Mucosa of gallbladder (tissue), 1 donor: ENCODE results near the gene TNFAIP3. TPM values are rescaled to one million over a fixed set of nuclear protein-coding genes. Genes with fewer than 3 reads are reported as not detected.
A peak's percentile ranks its signal among the peaks of the same experiment; 100 is the strongest.

ENCODE experiments used
- DNase-seq: peaks from one replicate; pipeline ENCODE4 v3.0.0-alpha.2; 2020; ENCODE audit warnings: low spot score
- total RNA-seq: library from RNA; stranded (reverse); gene quantifications from one replicate; pipeline ENCODE4 v1.2.1, GENCODE V29; 2021
- donor health status: DM: no; HTN: no; CAD: no.

The TNFAIP3 gene
- total RNA-seq, 1 donor from 2014 or later = 33.8 TPM

DNA sequence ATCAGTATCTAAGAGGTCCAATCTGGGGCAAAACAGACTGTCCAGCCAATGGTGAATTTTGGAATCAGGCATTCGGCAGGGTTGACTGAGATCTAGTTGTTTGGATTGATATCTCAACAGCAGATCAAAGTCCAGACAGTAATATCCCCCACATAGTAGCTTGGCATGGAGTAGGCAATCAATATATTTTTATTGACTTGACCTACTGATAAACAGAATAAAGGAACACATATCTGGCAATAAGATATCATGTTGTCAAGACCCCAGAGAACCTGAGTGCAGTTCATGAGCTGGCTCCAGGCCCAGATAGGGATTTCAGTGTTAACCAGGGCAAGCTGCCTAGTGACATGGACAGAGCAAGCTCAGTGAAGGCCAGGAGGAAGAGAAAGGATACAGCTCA lies 34.4 kb downstream of the TNFAIP3 start:
- peak; percentile 84 for DNase-seq

DNA sequence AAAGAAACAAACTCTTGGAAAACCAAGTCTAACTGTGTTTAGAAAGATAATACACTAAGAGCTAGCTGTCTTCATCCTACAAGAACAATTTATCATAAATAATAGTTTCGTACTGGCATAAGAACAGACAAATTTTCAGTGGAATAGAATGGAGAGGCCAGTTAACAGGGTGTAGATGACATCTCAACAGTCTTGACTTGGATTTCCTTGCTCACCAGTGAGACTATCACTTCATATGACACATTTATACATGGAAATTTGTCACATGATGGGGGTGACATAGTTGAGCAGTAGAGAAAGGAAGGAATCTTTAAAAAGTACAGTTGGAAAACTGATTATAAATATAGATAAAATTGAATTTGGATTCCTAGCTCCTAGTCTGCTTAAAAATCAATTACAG lies 35.6 kb downstream of the TNFAIP3 start:
- DNase-seq = no peak

DNA sequence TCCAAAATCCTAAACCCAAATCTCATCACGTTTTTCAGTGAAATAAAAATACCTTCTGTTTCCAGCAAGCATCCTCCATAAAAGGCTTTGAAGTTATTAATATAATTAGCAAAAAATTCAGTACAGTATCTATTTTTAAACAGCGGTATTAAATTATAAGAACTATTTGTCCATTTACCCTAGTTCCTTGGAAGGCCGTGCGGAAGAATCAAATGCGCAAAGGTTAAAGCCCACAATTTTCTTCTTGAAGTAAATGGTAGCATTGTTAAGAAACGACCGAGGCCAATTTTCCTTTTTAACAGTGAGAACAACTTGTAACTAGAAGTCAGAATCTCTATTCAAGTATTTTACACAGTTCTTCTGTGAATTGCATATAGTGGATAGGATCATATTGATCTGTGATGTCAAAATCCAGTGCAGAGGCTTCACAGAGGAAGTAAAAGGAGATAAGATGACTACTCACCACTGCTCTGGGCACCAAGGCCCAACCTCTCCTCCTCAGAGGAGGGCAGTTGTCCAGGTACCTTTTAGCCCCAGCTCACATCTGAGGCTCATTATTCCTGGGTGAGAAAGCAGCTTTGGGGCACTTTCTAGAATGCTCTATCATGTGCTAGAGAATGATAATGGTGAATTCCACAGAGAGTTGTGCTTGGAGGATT lies 36.3 kb downstream of the TNFAIP3 start:
- peak; percentile 19 for DNase-seq

DNA sequence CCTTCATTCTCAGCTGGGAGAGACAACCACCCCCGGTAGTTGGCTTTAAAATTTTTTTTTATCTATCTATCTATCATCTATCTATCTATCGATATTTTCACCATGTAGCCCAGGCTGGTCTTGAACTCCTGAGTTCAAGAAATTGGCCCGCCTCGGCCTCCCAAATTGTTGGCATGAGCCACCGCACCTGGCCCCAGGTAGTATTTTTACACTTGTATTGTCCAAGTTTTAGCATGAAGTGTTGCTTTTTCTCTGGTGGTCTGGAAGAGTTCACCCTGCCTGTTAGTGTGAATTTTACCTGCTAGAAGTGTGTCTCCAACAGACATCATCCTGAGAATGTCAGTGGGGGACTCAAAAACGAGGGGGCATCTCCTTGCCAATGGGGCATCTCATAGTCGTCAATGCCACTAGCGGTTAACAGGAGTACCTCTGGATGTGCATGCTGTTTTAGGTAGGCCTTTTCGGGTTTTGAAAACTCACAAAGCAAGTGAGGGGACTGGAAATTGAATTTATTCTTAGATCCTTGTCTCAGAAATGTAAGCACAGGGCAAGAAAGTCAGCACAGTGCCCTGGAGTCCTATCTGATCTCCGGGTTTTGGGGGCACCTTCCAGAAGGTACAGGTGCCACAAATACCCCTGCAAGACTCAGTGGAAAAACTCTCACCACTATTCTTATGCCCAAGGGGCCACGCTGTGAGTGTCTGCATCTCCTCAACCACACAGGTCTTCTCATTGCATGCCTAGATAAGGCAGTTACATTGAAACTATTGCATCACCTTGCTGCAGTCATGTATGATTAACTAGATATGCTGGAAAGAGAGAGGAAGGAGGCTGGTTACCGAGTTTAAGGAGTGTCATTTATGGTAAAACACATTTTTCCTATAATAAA lies 37.1 kb downstream of the TNFAIP3 start:
- DNase-seq = peak; percentile 30

DNA sequence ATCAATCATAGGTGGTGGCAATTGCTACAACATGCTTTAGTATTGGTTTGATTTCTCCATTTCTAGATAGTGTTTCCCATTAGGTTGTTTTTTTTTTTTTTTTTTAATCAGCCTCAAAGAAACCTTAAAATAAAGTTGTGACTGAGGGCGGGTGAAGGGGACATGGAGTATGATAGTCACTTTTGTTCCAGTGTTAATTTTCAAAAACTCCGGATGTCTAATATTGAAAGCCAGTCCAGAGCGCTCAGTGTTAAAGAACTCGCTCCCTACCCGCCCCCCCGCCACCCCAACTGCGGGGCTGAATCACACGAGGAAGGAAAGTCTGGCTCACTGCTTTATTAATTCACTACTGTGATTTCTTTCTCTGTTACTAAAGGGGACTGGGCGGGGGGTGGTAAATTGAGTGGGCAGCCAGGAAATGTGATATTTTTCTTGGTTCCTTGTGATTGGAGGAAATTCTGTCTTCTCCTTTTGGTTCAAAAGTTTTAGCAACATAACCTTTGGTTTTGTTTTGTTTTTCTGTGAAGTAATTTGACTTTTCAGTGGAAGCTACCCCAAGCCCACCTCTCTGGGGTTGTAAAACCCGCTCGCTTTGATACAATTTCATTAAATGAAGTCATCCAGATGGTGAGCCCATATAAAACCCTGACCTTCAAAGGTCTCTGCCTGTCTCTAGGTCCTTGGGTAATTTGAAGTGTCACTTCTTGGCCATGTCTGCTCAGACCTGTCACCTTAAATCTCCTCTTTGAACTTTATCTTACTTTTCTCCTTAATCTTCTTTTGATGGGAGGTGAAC lies 38.0 kb downstream of the TNFAIP3 start:
- peak; percentile 39 for DNase-seq

DNA sequence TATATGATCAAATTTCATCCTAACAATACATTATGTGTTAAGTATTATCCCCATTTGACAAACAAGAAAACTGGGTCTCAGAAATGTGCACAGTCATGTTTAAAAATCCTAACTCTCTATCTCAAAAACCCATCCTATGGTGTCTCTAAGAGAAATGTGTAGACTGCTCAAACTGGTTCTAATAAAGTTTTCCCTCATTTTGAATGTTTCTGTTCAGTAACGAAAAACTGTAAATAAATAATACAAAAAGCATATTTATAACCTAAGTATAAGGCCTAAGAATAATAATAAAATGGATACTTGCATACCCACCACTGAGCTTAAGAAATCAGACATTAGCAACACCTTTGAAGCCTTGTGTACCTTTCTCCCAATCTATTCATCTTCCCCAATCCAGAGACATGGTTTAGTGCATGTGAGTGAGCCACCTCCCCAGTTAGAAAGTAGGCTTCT lies 39.0 kb downstream of the TNFAIP3 start:
- DNase-seq = no peak

DNA sequence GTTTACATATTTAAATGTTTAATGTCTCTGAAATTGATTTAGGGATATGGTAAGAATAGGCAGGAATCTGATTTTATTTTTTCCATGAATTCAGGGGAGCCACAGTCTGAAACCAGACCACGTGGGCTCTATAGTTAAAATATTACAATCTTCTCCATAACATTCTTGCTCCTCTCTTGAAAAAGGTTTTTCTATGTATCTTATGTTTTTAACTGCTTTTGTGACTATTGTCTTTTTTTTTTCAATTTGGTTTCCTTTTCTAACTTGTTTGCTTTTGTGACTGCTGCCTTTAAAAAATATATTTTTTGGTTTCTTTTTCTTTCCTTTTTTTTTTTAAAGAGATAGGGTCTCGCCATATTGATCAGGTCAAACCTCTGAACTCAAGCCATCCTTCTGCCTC lies 40.1 kb downstream of the TNFAIP3 start:
- DNase-seq = no peak

DNA sequence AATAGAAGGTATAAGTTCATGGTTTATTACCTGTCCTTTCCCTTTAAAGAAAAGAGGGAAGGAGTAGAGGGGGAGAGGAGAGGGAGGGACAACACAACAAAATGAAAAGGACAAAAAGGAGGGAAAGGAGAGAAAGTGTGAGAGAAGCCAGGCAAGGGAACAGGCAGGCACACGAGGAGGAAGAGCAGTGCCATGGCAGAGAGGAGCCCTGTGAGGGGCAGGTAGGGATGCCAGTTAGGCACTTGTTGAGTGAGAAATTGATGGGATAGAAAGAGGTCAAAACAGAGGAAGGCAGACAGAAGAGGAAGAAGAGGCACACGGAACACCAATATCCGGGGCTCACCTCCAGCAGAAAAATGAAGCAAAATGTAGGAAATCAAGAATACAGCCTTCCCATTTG lies 42.5 kb downstream of the TNFAIP3 start:
- no peak for DNase-seq

DNA sequence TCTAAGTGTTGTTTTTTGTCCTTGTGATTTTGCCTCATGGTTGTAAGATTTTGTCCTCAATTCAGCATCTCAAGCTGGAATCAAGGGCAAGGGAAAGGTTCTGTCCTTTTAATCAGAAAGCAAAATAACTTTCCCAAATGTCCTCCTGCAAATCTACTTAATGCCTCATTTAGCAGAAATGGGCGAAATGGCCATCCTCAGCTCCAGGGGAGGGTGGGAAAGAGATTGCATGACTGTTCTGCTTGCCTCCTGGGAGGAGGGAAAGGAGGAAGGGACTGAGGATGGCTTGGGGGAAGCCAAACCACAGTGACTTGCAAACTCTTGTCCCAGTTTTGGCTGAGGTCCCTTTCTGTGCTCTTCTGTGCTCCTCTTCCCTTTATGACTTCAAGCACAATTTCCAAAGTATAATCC lies 43.4 kb downstream of the TNFAIP3 start:
- no peak for DNase-seq

DNA sequence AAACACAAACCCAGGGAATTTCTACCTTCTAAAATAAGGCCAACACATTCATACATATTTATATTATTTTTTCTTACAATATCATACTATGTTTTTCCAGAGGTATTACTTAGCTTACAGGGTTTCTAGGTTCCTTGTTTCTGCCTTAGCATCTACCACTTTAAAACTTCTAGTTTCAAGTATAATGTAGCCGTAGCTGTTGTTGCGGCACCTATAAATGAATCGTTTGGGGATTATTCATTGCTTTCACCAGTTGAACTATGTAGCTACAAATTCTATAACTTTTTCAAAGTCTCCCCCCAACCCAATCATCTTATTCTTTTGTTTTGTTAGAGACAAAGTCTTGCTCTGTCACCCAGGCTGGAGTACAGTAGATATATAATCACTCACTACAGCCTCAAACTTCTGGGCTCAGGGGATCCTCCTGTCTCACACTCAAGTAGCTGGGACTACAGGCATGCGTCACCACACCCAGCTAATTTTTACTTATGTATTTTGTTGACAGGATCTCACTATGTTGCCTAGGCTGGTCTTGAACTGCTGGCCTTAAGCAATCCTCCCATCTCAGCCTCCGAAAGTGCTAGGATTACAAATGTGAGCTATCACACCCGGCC lies 43.9 kb downstream of the TNFAIP3 start:
- DNase-seq = no peak

DNA sequence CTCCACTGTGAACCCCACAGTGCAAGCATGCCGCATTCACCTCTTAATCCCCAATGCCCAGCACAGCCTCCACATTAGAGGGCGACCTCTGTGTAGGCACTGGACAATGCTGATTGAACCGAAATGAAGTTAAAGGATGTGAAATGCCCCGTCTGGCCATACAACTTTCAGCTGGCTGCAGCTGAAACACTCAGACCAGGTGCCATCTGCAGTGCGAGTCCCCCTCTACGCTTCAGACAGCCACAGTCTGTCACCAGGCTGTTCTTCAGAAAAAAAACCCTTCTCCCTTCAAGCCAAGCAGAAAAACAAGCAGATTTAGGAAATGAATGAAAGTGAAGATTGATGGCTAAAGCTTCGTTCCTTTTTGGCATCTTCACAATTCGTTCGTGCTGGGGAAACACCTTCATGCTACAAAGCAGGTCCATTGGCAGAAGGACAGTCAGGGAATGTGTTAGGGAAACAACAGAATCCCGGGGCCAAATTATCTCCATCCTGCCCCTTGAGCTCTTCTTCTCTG lies 44.7 kb downstream of the TNFAIP3 start:
- no peak for DNase-seq

DNA sequence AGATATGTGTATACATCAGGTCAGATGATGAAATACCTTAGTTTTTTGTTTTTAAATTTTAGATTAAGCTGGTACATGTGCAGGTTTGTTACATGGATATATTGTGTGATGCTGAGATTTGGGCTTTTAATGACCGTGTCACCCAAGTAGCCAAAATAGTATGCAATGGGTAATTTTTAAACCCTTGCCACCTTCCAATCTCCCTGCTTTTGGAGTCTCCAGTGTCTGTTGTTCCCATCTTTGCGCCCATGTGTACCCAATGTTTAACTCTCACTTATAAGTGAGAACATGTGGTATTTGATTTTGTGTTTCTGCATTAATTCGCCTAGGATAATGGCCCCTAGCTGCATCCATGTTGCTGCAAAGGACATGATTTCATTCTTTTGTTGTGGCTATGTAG lies 45.8 kb downstream of the TNFAIP3 start:
- DNase-seq = no peak

DNA sequence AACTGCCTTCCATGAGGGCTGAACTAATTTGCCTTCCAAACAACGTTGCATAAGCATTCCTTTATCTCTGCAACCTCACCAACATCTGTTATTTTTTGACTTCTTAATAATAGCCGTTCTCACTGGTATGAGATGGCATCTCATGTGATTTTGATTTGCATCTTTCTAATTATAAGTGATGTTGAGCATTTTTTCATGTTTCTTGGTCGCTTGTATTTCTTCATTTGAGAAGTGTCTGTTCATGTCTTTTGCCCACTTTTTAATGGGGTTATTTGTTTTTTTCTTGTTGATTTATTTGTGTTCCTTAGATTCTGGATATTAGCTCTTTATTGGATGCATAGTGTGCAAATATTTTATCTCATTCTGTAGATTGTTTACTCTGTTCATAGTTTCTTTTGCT lies 46.4 kb downstream of the TNFAIP3 start:
- DNase-seq = no peak

DNA sequence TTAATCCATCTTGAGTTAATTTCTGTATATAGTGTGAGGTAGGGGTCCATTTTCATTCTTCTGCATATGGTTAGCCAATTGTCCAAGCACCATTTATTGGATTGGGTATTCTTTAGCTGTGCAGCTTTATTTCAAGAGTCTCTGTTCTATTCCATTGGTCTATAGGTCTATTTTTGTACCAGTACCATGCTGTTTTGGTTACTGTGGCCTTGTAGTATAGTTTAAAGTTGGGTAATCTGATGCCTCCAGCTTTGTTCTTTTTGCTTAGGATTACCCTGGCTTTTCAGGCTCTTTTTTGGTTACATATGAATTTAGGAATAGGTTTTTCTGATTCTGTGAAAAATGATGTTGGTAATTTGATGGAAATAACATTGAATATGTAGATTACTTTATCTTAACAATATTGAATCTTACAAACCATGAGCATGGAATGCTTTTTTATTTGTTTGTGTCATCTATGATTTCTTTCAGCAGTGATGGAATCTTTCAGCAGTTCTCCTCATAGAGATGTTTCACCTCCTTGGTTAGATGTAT lies 47.0 kb downstream of the TNFAIP3 start:
- no peak for DNase-seq

DNA sequence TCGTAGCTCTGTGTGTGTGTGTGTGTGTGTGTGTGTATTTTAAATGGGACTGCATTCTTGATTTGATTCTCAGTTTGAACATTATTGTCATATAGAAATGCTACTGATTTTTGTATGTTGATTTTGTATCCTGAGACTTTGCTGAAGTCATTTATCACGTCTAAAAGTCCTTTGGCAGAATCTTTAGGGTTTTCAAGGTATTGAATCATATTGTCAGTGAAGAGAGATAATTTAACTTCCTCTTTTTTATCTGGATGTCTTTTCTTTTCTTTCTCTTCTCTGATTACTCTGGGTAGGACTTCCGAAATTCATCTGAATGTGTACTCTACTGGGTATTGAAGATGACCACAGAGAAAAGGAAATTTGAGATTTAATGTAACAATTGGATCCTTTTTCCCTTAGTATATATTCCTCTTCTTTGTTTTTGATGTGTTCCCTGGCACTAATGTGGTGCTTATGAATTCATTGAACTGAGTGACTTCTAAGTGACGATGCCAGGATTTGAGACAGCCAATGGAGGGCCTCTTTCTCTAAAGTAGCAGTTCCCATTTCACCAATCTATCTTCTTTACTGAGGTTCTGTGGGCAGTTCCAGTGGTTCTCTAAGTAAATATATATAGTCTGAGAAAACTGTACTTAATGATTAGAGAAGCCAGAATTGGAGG lies 47.6 kb downstream of the TNFAIP3 start:
- DNase-seq = no peak

DNA sequence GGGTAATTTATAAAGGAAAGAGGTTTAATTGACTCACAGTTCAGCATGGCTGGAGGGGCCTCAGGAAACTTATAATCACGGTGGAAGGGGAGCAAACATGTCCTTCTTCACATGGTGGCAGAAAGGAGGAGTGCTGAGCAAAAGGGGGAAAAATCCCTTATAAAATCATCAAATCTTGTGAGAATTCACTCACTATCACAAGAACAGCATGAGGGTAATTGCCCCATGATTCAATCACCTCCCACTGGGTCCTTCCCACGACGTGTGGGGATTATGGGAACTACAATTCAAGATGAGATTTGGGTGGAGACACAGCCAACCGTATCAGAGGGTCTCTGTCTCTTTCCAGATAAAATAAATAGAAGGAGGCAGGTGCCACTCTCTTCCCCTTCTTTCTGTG lies 48.7 kb downstream of the TNFAIP3 start:
- no peak for DNase-seq

DNA sequence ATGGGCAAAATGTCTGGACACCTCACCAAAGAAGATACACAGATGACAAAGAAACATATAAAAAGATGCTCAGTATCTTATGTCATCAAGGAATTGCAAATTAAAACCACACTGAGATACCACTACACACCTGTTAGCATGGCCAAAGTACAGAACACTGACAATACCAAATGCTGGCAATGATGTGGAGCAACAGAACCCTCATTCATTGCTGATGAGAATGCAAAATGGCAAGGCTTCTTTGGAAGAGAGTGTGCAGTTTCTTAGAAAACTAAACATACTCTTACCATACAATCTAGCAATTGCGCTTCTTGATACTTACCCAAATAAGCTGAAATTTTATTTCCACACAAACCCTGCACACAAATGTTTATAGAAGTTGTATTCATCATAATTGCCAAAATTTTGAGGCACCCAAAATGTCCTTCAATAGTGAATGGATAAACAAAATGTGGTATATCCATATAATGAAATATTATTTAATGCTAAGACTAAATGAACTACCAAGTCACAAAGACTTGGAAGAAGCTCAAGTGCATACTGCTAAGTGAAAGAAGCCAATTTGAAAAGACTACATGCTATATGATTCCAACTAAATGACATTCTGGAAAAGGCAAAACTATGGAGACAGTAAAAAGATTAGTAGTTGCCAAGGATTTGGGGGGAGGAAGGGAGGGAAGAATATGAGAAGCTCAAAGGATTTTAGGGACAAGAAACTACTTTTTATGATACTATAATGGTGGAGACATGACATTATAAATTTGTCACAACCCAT lies 50.7 kb downstream of the TNFAIP3 start:
- DNase-seq = no peak

DNA sequence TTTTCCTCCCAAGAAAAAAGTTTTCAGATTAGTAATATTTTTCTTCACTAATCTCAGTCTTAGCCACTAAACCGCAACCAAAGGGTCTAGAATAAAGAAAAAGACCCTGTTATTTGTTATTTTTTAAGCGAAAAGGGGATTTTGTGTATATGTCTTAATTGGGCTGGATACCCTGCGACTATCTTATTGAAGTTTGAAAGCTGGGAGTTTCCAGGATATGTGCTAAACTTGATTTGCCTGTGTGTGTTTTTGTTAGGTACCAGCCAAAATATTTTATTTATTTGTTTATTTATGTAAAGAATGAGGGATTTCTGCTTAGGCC lies 52.4 kb downstream of the TNFAIP3 start:
- no peak for DNase-seq

DNA sequence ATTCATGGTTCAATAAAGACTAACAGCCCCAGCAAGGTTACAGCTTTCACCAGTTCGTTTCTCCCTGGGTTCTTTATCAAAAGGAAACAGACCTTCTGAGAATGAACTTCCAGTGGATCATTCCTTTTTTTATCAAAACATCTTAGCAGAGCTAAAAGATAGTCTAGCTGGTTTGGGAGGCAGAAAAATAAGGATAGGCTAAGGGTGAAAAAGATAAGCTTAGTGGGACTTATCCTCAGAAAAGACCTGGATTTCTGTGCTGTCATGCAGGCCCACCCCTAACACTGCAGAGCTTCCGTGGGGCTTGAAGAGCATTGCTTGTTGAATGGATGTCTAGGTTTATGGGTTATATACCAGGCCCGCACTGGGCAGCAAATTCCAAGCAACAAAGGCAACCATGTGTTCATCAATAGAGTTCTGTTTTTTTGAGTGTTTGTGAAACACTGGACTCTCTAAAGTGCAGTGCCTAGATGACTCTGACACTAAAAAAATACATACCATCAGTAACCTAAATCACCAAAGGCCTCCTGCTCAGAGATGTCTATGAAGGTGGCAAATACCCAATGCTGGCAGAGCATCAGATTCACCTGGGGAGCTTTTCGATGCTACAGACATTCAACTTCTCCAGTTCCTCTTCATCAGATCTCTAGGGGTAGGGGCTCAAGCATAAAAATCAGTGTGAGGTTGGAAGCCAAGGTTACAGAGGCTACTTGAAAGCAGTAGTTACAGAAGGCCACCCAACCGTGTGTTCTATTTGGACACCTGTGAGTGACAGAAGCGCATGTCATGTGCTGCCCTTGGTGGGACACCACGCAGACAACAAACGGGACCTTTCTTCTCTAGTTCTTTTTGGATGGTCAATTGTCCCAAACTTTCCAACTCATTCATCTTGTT lies 53.0 kb downstream of the TNFAIP3 start:
- DNase-seq = no peak
